ENCODE data around the gene SCARB1.

GRCh38 chr12:124856842-124857178 lies 6.9 kb downstream of the SCARB1 start:
- no peak for TF ChIP-seq CTCF (IDR thresholded peaks at IDR 0.05; ENCODE audit: poor library complexity)
- no peak for TF ChIP-seq EZH2phosphoT487 (IDR thresholded peaks at IDR 0.05; ENCODE audit: low read depth, severe bottlenecking, unreplicated experiment)
